ENCODE data around the gene RNF31.

DNA sequence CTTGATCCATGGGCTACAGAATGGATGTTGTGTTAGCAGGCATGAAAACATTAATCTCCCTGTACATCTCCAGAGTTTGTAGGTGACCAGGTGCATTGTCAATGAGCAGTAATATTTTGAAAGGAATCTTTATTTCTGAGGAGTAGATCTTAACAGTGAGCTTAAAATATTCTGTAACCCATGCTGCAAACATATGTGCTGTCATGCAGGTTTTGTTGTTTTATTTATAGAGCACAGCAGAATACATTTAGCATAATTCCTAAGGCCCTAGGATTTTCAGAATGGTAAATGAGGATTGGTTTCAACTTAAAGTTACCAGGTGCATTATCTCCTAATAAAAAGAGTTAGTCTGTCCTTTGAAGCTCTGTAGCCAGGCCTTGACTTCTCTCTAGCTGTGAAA is 20.4 kb upstream of the RNF31 start:
- TF ChIP-seq POLR2AphosphoS5 (IDR thresholded peaks at IDR 0.05; ENCODE audit: low read depth, low read length) (no peak), POLR2A (IDR thresholded peaks at IDR 0.05; ENCODE audit: low read depth, low read length) (no peak)

All from GM12892 (cell line).